Measurements from ENCODE around the gene TXLNB. TPM values are rescaled to one million over a fixed set of nuclear protein-coding genes. Genes with fewer than 3 reads are reported as not detected.

The TXLNB gene
- total and polyA plus RNA-seq, 2 experiments from 2014 or later: 0.37 to 0.50 TPM

DNA sequence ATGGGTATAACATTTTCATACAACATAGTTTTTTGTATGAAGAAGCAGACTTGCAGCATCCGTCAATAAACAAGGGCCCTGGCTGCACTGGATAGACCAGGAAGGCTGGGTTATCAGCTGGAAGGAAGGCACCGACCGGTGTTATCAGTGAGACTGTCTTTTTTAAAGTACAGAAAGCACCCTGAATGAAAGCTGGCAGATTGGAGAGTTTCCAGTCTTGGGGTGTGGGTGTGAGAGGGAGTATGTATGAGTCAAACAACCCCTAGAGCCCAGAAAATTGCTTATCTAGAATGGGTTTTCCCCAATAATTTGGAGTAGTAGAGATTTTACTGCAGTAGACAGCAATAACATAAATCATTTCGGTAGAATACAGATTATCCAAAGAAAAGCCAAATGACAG lies 42.4 kb downstream of the TXLNB start:
- Histone ChIP-seq H3K27me3 (no peaks in the 10 kb centered on the region), H3K79me2 (no peaks in the 10 kb centered on the region), H2AFZ (no peak overlapping the region), H3K27ac (no peak overlapping the region), H3K4me3 (no peak overlapping the region), H3K9me3 (ENCODE audit: low read depth) (no peaks in the 10 kb centered on the region), H3K4me2 (no peak overlapping the region), H3K9me2 (replicated peaks; ENCODE audit: insufficient read depth) (no peaks in the 10 kb centered on the region), H3K4me1 (ENCODE audit: insufficient read depth) (no peaks in the 10 kb centered on the region), H3K36me3 (replicated peaks; ENCODE audit: insufficient read depth, low read depth) (no peaks in the 10 kb centered on the region), H4K20me1 (ENCODE audit: insufficient read depth, poor library complexity, severe bottlenecking) (no peaks in the 10 kb centered on the region)
- 58% methylated on average over 4 of the region's 4 CpGs for WGBS (ENCODE audit: low lambda C conversion rate, missing lambda C conversion rate)
- no peak for DNase-seq (ENCODE audit: low spot score)
- TF ChIP-seq EZH2phosphoT487 (IDR thresholded peaks at IDR 0.05; ENCODE audit: low read depth, severe bottlenecking, unreplicated experiment): no peak
- no peak for TF ChIP-seq CTCF (IDR thresholded peaks at IDR 0.05; ENCODE audit: poor library complexity)
- no peak for TF ChIP-seq EZH2 (IDR thresholded peaks at IDR 0.05; ENCODE audit: borderline replicate concordance)

GRCh38 chr6:139248911-139249310 lies 42.9 kb downstream of the TXLNB start:
- no peak for TF ChIP-seq EZH2 (IDR thresholded peaks at IDR 0.05; ENCODE audit: borderline replicate concordance)
- TF ChIP-seq CTCF (IDR thresholded peaks at IDR 0.05; ENCODE audit: poor library complexity): no peak
- no peak for TF ChIP-seq EZH2phosphoT487 (IDR thresholded peaks at IDR 0.05; ENCODE audit: low read depth, severe bottlenecking, unreplicated experiment)
- H4K20me1 ChIP-seq (ENCODE audit: insufficient read depth, poor library complexity, severe bottlenecking): no peaks in the 10 kb centered on the region
- H3K27me3 ChIP-seq: no peaks in the 10 kb centered on the region
- DNase-seq (ENCODE audit: low spot score): no peak
- H3K27ac ChIP-seq: no peak overlapping the region
- no peak overlapping the region for H2AFZ ChIP-seq
- H3K79me2 ChIP-seq: no peaks in the 10 kb centered on the region
- H3K4me2 ChIP-seq: no peak overlapping the region
- 90% methylated on average over 3 of the region's 3 CpGs for WGBS (ENCODE audit: low lambda C conversion rate, missing lambda C conversion rate)
- H3K36me3 ChIP-seq (replicated peaks; ENCODE audit: insufficient read depth, low read depth): no peaks in the 10 kb centered on the region
- H3K9me3 ChIP-seq (ENCODE audit: low read depth): no peaks in the 10 kb centered on the region
- no peaks in the 10 kb centered on the region for H3K4me1 ChIP-seq (ENCODE audit: insufficient read depth)
- H3K4me3 ChIP-seq: no peak overlapping the region
- H3K9me2 ChIP-seq (replicated peaks; ENCODE audit: insufficient read depth): no peaks in the 10 kb centered on the region

GRCh38 chr6:139247618-139248017 lies 44.2 kb downstream of the TXLNB start:
- H3K27ac ChIP-seq: no peak overlapping the region
- no peak overlapping the region for H3K4me3 ChIP-seq
- no peaks in the 10 kb centered on the region for H3K4me1 ChIP-seq (ENCODE audit: insufficient read depth)
- no peak for DNase-seq (ENCODE audit: low spot score)
- H3K36me3 ChIP-seq (replicated peaks; ENCODE audit: insufficient read depth, low read depth): no peaks in the 10 kb centered on the region
- no peaks in the 10 kb centered on the region for H4K20me1 ChIP-seq (ENCODE audit: insufficient read depth, poor library complexity, severe bottlenecking)
- no peaks in the 10 kb centered on the region for H3K9me3 ChIP-seq (ENCODE audit: low read depth)
- TF ChIP-seq EZH2 (IDR thresholded peaks at IDR 0.05; ENCODE audit: borderline replicate concordance): no peak
- TF ChIP-seq CTCF (IDR thresholded peaks at IDR 0.05; ENCODE audit: poor library complexity): no peak
- no peak for TF ChIP-seq EZH2phosphoT487 (IDR thresholded peaks at IDR 0.05; ENCODE audit: low read depth, severe bottlenecking, unreplicated experiment)
- 11% methylated on average over 2 of the region's 2 CpGs for WGBS (ENCODE audit: low lambda C conversion rate, missing lambda C conversion rate)
- H3K4me2 ChIP-seq: no peak overlapping the region
- H2AFZ ChIP-seq: peak overlapping the region; percentile 25
- H3K27me3 ChIP-seq: no peaks in the 10 kb centered on the region
- H3K79me2 ChIP-seq: no peaks in the 10 kb centered on the region
- no peaks in the 10 kb centered on the region for H3K9me2 ChIP-seq (replicated peaks; ENCODE audit: insufficient read depth)

GRCh38 chr6:139243536-139243935 lies 48.3 kb downstream of the TXLNB start:
- Histone ChIP-seq H3K36me3 (replicated peaks; ENCODE audit: insufficient read depth, low read depth) (no peaks in the 10 kb centered on the region), H3K4me1 (ENCODE audit: insufficient read depth) (peaks cover 5% of the 10 kb centered on the region), H3K27me3 (no peaks in the 10 kb centered on the region), H3K9me2 (replicated peaks; ENCODE audit: insufficient read depth) (no peaks in the 10 kb centered on the region), H3K27ac (no peak overlapping the region), H3K79me2 (no peaks in the 10 kb centered on the region), H3K9me3 (ENCODE audit: low read depth) (no peaks in the 10 kb centered on the region), H4K20me1 (ENCODE audit: insufficient read depth, poor library complexity, severe bottlenecking) (no peaks in the 10 kb centered on the region), H3K4me2 (no peak overlapping the region), H3K4me3 (no peak overlapping the region), H2AFZ (no peak overlapping the region)
- WGBS (ENCODE audit: low lambda C conversion rate, missing lambda C conversion rate): 93% methylated on average over 3 of the region's 3 CpGs
- DNase-seq (ENCODE audit: low spot score): no peak
- TF ChIP-seq CTCF (IDR thresholded peaks at IDR 0.05; ENCODE audit: poor library complexity) (no peak), EZH2phosphoT487 (IDR thresholded peaks at IDR 0.05; ENCODE audit: low read depth, severe bottlenecking, unreplicated experiment) (no peak), EZH2 (IDR thresholded peaks at IDR 0.05; ENCODE audit: borderline replicate concordance) (no peak)

Data from hepatocyte (in vitro differentiated cells).